ENCODE data around the gene SEMA6C. TPM values are rescaled to one million over a fixed set of nuclear protein-coding genes. Genes with fewer than 3 reads are reported as not detected.
A peak's percentile ranks its signal among the peaks of the same experiment; 100 is the strongest.

The SEMA6C gene
- polyA plus RNA-seq, 1 donor from 2014 or later = not detected

GRCh38 chr1:151144474-151145303 is 1.7 kb downstream of the SEMA6C start:
- no peaks in the 10 kb centered on the region for H3K36me3 Mint-ChIP-seq
- H3K9me3 Mint-ChIP-seq = no peaks in the 10 kb centered on the region
- peaks cover 4% of the 10 kb centered on the region for H3K27me3 Mint-ChIP-seq
- H3K4me1 Mint-ChIP-seq = peaks cover 0 to 10% (median 7%) of the 10 kb centered on the region in 3 donors
- no peak overlapping the region for H3K27ac Mint-ChIP-seq
- H3K4me3 Mint-ChIP-seq = peak overlapping the region; percentile 8 to 95 (median 32)

GRCh38 chr1:151143986-151144385 is 2.4 kb downstream of the SEMA6C start:
- Mint-ChIP-seq H3K9me3 (no peaks in the 10 kb centered on the region), H3K36me3 (no peaks in the 10 kb centered on the region), H3K27ac (no peak overlapping the region), H3K27me3 (peaks cover 4% of the 10 kb centered on the region), H3K4me1 (peaks cover 0 to 10% (median 7%) of the 10 kb centered on the region in 3 donors), H3K4me3 (no peak overlapping the region)

- Mint-ChIP-seq H3K4me1 (peaks cover 0 to 10% (median 7%) of the 10 kb centered on the region in 3 donors), H3K9me3 (no peaks in the 10 kb centered on the region), H3K4me3 (no peak overlapping the region), H3K27ac (no peak overlapping the region), H3K27me3 (peaks cover 4% of the 10 kb centered on the region), H3K36me3 (no peaks in the 10 kb centered on the region)
These were observed 3.4 kb downstream of the SEMA6C start for GRCh38 chr1:151143057-151143435.

GRCh38 chr1:151142411-151143056 is 3.9 kb downstream of the SEMA6C start:
- peaks cover 4% of the 10 kb centered on the region for H3K27me3 Mint-ChIP-seq
- H3K4me3 Mint-ChIP-seq = no peak overlapping the region
- H3K4me1 Mint-ChIP-seq = peaks cover 0 to 8% (median 7%) of the 10 kb centered on the region in 3 donors
- H3K27ac Mint-ChIP-seq = no peak overlapping the region
- H3K9me3 Mint-ChIP-seq = no peaks in the 10 kb centered on the region
- no peaks in the 10 kb centered on the region for H3K36me3 Mint-ChIP-seq

- Mint-ChIP-seq H3K27me3 (no peaks in the 10 kb centered on the region), H3K4me3 (no peak overlapping the region)
These were observed 8.6 kb downstream of the SEMA6C start for GRCh38 chr1:151137789-151138188.

GRCh38 chr1:151135433-151136385 is 10.7 kb downstream of the SEMA6C start:
- Mint-ChIP-seq H3K27me3 (no peaks in the 10 kb centered on the region), H3K9me3 (no peaks in the 10 kb centered on the region), H3K36me3 (no peaks in the 10 kb centered on the region), H3K27ac (no peak overlapping the region), H3K4me3 (peak overlapping the region in 1 of 4 donors; percentile 47), H3K4me1 (peaks cover 1 to 6% (median 3%) of the 10 kb centered on the region in 3 donors)

More at GRCh38 chr1:151137789-151138188, 8.6 kb downstream of the SEMA6C start:
- no peak overlapping the region for H3K27ac Mint-ChIP-seq
- no peaks in the 10 kb centered on the region for H3K36me3 Mint-ChIP-seq
- no peaks in the 10 kb centered on the region for H3K4me1 Mint-ChIP-seq
- no peaks in the 10 kb centered on the region for H3K9me3 Mint-ChIP-seq

GRCh38 chr1:151134991-151135390 is 11.4 kb downstream of the SEMA6C start:
- Mint-ChIP-seq H3K9me3 (no peaks in the 10 kb centered on the region), H3K36me3 (no peaks in the 10 kb centered on the region), H3K4me3 (no peak overlapping the region), H3K27ac (no peak overlapping the region), H3K4me1 (peaks cover 1 to 6% (median 6%) of the 10 kb centered on the region in 3 donors), H3K27me3 (peaks cover 2% of the 10 kb centered on the region)

- Mint-ChIP-seq H3K27ac (no peak overlapping the region), H3K27me3 (peaks cover 2% of the 10 kb centered on the region), H3K4me3 (peak overlapping the region in 1 of 4 donors; percentile 30), H3K4me1 (peaks cover 1 to 6% (median 6%) of the 10 kb centered on the region in 3 donors), H3K36me3 (no peaks in the 10 kb centered on the region), H3K9me3 (no peaks in the 10 kb centered on the region)
These were observed 12.0 kb downstream of the SEMA6C start for GRCh38 chr1:151134396-151134795.

- Mint-ChIP-seq H3K4me3 (no peak overlapping the region), H3K27me3 (peaks cover 2% of the 10 kb centered on the region), H3K27ac (no peak overlapping the region), H3K9me3 (no peaks in the 10 kb centered on the region), H3K4me1 (peaks cover 1 to 6% (median 6%) of the 10 kb centered on the region in 3 donors), H3K36me3 (no peaks in the 10 kb centered on the region)
These were observed 13.2 kb downstream of the SEMA6C start for GRCh38 chr1:151133018-151133806.

- Mint-ChIP-seq H3K4me1 (peaks cover 1 to 6% (median 6%) of the 10 kb centered on the region in 3 donors), H3K27me3 (peaks cover 2% of the 10 kb centered on the region), H3K9me3 (no peaks in the 10 kb centered on the region), H3K4me3 (no peak overlapping the region), H3K36me3 (no peaks in the 10 kb centered on the region), H3K27ac (no peak overlapping the region)
These were observed 14.0 kb downstream of the SEMA6C start for GRCh38 chr1:151132335-151133017.

GRCh38 chr1:151131701-151132334 is 14.6 kb downstream of the SEMA6C start:
- Mint-ChIP-seq H3K4me3 (peak overlapping the region; percentile 69 to 92 (median 86)), H3K27ac (no peak overlapping the region), H3K27me3 (peaks cover 2% of the 10 kb centered on the region), H3K9me3 (no peaks in the 10 kb centered on the region), H3K4me1 (peaks cover 1 to 6% (median 6%) of the 10 kb centered on the region in 3 donors), H3K36me3 (no peaks in the 10 kb centered on the region)

- peaks cover 1 to 6% (median 6%) of the 10 kb centered on the region in 3 donors for H3K4me1 Mint-ChIP-seq
- H3K27me3 Mint-ChIP-seq = peaks cover 2% of the 10 kb centered on the region
- H3K4me3 Mint-ChIP-seq = peak overlapping the region; percentile 69 to 92 (median 86)
- no peaks in the 10 kb centered on the region for H3K9me3 Mint-ChIP-seq
- peaks cover 2% of the 10 kb centered on the region for H3K36me3 Mint-ChIP-seq
- peak overlapping the region in 1 of 3 donors; percentile 55 for H3K27ac Mint-ChIP-seq
These were observed 15.3 kb downstream of the SEMA6C start for GRCh38 chr1:151130987-151131586.

GRCh38 chr1:151128800-151129199 is 17.6 kb downstream of the SEMA6C start:
- no peaks in the 10 kb centered on the region for H3K9me3 Mint-ChIP-seq
- peaks cover 1 to 6% (median 6%) of the 10 kb centered on the region in 3 donors for H3K4me1 Mint-ChIP-seq
- no peak overlapping the region for H3K27ac Mint-ChIP-seq
- no peak overlapping the region for H3K4me3 Mint-ChIP-seq
- peaks cover 2% of the 10 kb centered on the region for H3K36me3 Mint-ChIP-seq
- peaks cover 2% of the 10 kb centered on the region for H3K27me3 Mint-ChIP-seq
